Measurements from ENCODE around the gene CMPK1. TPM values are rescaled to one million over a fixed set of nuclear protein-coding genes. Genes with fewer than 3 reads are reported as not detected.

Gene CMPK1
- total and polyA plus RNA-seq, 2 experiments from 2014 or later: 21.6 to 40.0 TPM

DNA sequence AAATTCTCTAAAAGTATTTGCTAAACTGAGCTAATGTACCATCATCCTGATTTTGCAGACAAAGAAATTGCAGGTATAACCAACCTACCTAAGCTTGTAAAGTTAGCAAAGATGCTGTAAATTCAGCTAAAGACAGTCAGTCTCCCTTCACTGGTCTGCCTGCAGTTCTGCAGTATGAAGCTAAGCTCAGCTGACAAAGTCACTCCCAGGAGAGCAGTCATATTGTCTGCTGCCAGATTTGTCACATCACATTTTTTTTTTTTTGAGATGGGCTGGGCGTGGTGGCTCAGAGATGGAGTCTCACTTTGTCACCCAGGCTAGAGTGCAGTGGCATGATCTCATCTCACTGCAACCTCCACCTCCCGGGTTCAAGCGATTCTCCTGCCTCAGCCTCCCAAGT lies 8.9 kb upstream of the CMPK1 start:
- TF ChIP-seq, protein P1, sequence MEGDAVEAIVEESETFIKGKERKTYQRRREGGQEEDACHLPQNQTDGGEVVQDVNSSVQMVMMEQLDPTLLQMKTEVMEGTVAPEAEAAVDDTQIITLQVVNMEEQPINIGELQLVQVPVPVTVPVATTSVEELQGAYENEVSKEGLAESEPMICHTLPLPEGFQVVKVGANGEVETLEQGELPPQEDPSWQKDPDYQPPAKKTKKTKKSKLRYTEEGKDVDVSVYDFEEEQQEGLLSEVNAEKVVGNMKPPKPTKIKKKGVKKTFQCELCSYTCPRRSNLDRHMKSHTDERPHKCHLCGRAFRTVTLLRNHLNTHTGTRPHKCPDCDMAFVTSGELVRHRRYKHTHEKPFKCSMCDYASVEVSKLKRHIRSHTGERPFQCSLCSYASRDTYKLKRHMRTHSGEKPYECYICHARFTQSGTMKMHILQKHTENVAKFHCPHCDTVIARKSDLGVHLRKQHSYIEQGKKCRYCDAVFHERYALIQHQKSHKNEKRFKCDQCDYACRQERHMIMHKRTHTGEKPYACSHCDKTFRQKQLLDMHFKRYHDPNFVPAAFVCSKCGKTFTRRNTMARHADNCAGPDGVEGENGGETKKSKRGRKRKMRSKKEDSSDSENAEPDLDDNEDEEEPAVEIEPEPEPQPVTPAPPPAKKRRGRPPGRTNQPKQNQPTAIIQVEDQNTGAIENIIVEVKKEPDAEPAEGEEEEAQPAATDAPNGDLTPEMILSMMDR (IDR thresholded peaks at IDR 0.05; ENCODE audit: low read depth, low read length): no peak
- no peak overlapping the region for H3K4me3 ChIP-seq
- no peaks in the 10 kb centered on the region for H3K4me1 ChIP-seq (ENCODE audit: low read depth)
- H3K27ac ChIP-seq: no peak overlapping the region
- H3K36me3 ChIP-seq: no peaks in the 10 kb centered on the region
- no peak for DNase-seq (ENCODE audit: low read depth in 1 of 2, low spot score in 1 of 2)
- no peaks in the 10 kb centered on the region for H3K27me3 ChIP-seq
- H3K9me3 ChIP-seq (ENCODE audit: low read depth): no peaks in the 10 kb centered on the region

DNA sequence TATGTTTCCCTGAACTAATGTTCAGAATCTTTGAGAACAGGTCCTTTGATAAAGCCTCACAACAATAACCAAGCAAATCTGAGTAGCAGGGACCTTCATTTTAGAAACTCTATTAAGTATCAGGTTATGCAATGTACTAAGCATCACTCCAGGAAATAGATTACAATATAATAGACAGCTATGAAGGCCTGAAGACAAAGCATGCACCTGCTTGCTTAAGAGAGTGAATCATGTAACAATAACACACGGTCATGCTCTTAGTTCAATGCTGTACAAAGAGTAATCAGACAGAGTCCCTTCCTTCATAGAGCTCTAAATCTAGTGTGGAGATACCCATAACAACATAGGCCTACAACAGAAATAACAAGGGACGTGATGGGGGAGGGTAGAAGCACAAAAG lies 8.1 kb upstream of the CMPK1 start:
- no peak overlapping the region for H3K27ac ChIP-seq
- H3K27me3 ChIP-seq: no peaks in the 10 kb centered on the region
- H3K4me3 ChIP-seq: no peak overlapping the region
- DNase-seq (ENCODE audit: low read depth in 1 of 2, low spot score in 1 of 2): no peak
- TF ChIP-seq, protein P1 (IDR thresholded peaks at IDR 0.05; ENCODE audit: low read depth, low read length): no peak
- H3K9me3 ChIP-seq (ENCODE audit: low read depth): no peaks in the 10 kb centered on the region
- no peaks in the 10 kb centered on the region for H3K4me1 ChIP-seq (ENCODE audit: low read depth)
- no peaks in the 10 kb centered on the region for H3K36me3 ChIP-seq

DNA sequence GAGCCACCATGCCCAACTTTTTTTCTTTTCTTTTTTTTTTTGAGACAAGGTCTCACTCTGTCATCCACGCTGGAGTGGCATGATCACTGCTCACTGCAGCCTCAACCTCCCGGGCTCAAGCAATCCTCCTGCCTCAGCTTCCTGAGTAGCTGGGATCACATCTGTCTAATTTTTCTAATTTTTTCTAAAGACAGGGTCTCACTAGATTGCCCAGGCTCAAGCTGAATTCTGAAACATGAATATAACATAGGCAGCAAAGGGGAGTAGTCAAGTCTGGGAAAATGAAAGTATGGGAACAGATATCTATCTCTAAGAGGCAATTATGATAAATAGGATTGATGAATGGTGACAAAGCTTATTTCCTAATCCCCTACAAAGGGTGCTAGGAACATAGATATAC lies 7.3 kb upstream of the CMPK1 start:
- Histone ChIP-seq H3K4me3 (no peak overlapping the region), H3K9me3 (ENCODE audit: low read depth) (no peaks in the 10 kb centered on the region), H3K27me3 (no peaks in the 10 kb centered on the region), H3K27ac (no peak overlapping the region), H3K4me1 (ENCODE audit: low read depth) (no peaks in the 10 kb centered on the region), H3K36me3 (no peaks in the 10 kb centered on the region)
- TF ChIP-seq, protein P1 (IDR thresholded peaks at IDR 0.05; ENCODE audit: low read depth, low read length): no peak
- no peak for DNase-seq (ENCODE audit: low read depth in 1 of 2, low spot score in 1 of 2)

DNA sequence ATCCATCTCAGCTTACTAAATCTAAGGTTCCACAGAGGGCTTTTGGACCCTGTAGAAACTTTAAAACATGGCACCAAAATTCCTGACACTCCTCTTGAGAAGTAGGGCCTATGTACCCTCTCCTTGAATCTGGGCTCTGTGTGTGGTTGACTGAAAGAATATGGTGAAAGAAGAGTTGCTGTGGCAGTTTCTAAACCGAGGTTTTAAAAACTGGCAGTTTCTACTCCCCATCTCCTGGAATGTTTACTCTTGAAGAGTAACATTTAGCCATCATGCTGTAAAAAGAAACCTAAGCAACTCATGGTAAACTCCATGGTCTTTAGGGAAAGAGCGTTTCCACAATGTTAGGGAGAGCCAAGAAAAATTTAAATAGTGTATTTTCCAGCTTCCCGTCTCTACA lies 4.6 kb upstream of the CMPK1 start:
- no peak for DNase-seq (ENCODE audit: low read depth in 1 of 2, low spot score in 1 of 2)
- no peaks in the 10 kb centered on the region for H3K9me3 ChIP-seq (ENCODE audit: low read depth)
- no peak overlapping the region for H3K27ac ChIP-seq
- no peak overlapping the region for H3K4me3 ChIP-seq
- no peaks in the 10 kb centered on the region for H3K27me3 ChIP-seq
- H3K36me3 ChIP-seq: no peaks in the 10 kb centered on the region
- H3K4me1 ChIP-seq (ENCODE audit: low read depth): peaks cover 7% of the 10 kb centered on the region
- TF ChIP-seq, protein P1 (IDR thresholded peaks at IDR 0.05; ENCODE audit: low read depth, low read length): no peak

DNA sequence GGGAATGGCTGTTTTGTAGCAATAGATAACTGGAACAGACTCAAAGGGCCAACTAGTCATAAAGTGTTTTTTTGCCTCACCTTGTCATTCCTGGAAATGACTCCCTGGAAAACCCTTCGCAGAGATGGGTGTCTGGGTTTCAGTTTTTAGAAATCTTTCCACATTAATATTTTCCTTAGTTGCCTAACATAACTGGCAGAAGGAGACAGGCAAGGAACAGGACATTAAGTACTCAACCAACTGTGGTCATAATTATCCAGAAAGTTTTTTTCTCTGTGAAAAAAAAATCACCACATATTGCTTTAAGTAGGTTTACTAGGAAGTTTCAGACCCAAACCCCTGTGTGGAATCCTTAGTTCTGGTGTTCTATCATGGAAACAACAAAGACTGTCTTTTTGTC lies 3.4 kb upstream of the CMPK1 start:
- Histone ChIP-seq H3K4me3 (no peak overlapping the region), H3K9me3 (ENCODE audit: low read depth) (no peaks in the 10 kb centered on the region), H3K27me3 (no peaks in the 10 kb centered on the region), H3K4me1 (ENCODE audit: low read depth) (peaks cover 11% of the 10 kb centered on the region), H3K27ac (no peak overlapping the region), H3K36me3 (no peaks in the 10 kb centered on the region)
- TF ChIP-seq, protein P1 (IDR thresholded peaks at IDR 0.05; ENCODE audit: low read depth, low read length): no peak
- DNase-seq (ENCODE audit: low read depth in 1 of 2, low spot score in 1 of 2): no peak

DNA sequence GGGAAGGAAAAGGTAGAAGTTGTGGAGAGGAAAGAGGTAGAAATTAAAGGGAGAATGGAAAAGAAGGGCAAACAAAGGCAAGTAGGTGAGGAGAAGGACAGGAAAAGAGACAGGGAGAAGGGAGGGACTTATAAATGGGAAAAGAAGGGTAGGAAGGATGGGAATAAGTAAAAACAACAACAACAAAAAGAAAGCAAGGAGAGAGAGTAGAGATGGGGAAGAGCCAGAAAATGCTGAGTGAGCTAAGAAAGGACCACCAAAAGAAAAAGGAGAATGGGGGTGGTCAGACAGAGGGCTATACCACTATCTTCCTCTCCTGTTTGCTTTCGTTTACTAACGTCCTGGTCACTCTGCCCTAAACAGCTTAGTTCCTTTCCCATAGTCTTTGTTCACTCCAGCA lies 1.7 kb upstream of the CMPK1 start:
- TF ChIP-seq, protein P1 (IDR thresholded peaks at IDR 0.05; ENCODE audit: low read depth, low read length): no peak
- Histone ChIP-seq H3K36me3 (no peaks in the 10 kb centered on the region), H3K9me3 (ENCODE audit: low read depth) (no peaks in the 10 kb centered on the region), H3K4me1 (ENCODE audit: low read depth) (peaks cover 12% of the 10 kb centered on the region), H3K27me3 (no peaks in the 10 kb centered on the region), H3K27ac (peak overlapping the region; percentile 96), H3K4me3 (no peak overlapping the region)
- no peak for DNase-seq (ENCODE audit: low read depth in 1 of 2, low spot score in 1 of 2)

All from cardiac muscle cell (in vitro differentiated cells and primary cell).